Activated T-cell treated with anti-CD3 and anti-CD28 coated beads for 24 hours (primary cell): ENCODE results near the gene TMEM185A.
"Not testable (repeated sequence)": the region's sequence is repeated elsewhere in the genome, so short reads cannot be mapped to it uniquely, and the experiment has no call there.

Experiments
- DNase-seq: peaks from one replicate; pipeline ENCODE4 v3.0.0-alpha.2; 2020; ENCODE audit warnings: low read depth

Gene TMEM185A

GRCh38 chrX:149551245-149551938 lies 80.2 kb downstream of the TMEM185A start:
- not testable (repeated sequence) for DNase-seq

- not testable (repeated sequence) for DNase-seq
These were observed 81.1 kb downstream of the TMEM185A start for GRCh38 chrX:149550454-149550853.

- not testable (repeated sequence) for DNase-seq
These were observed 81.9 kb downstream of the TMEM185A start, which contains the start of gene HSFX3 for GRCh38 chrX:149549701-149550100. HSFX3 (minus strand) TSS chrX:149549924; CDS start chrX:149549852, 72 bp downstream.

- not testable (repeated sequence) for DNase-seq
These were observed 83.8 kb downstream of the TMEM185A start for GRCh38 chrX:149547782-149548181.

GRCh38 chrX:149546962-149547361 lies 84.6 kb downstream of the TMEM185A start:
- not testable (repeated sequence) for DNase-seq
